SK-N-SH treated with all-trans-retinoic acid at 6 μM for 48 hours (cell line): ENCODE data around the gene ARHGEF1.

Experiments
- PATZ1 ChIP-seq: fragments of 250-450 bp; sonication (Bioruptor Pico); IDR thresholded peaks from 2 replicates; pipeline ENCODE4 v1.8.0; 2020; ENCODE audit warnings: mild to moderate bottlenecking, moderate library complexity, borderline replicate concordance
- SNAI2 ChIP-seq: fragments of 250-450 bp; sonication (Bioruptor Pico); IDR thresholded peaks from 2 replicates; pipeline ENCODE4 v1.5.0; 2020; ENCODE audit warnings: mild to moderate bottlenecking, moderate library complexity
- TCF4 ChIP-seq: fragments of 250-450 bp; sonication (Bioruptor Pico); IDR thresholded peaks from 2 replicates; pipeline ENCODE4 v1.8.0; 2021; ENCODE audit warnings: mild to moderate bottlenecking, moderate library complexity, borderline replicate concordance
- ZFP30 ChIP-seq: fragments of 450-650 bp; formaldehyde crosslinking; IDR thresholded peaks from 2 replicates; pipeline ENCODE4 v1.5.0; 2022; ENCODE audit warnings: mild to moderate bottlenecking, moderate library complexity
- ZNF70 ChIP-seq: fragments of 450-650 bp; formaldehyde crosslinking; IDR thresholded peaks from 2 replicates; pipeline ENCODE4 v1.5.0; 2020; ENCODE audit warnings: mild to moderate bottlenecking, moderate library complexity
- ZNF8 ChIP-seq: fragments of 450-650 bp; formaldehyde crosslinking; IDR thresholded peaks from 2 replicates; pipeline ENCODE4 v1.5.0; 2020; ENCODE audit warnings: mild to moderate bottlenecking, moderate library complexity
- TF ChIP-seq, protein P1 (sequence below): fragments of 250-450 bp; sonication (Bioruptor Pico); IDR thresholded peaks from 2 replicates; pipeline ENCODE4 v1.5.0; 2020; ENCODE audit warnings: mild to moderate bottlenecking, moderate library complexity
- TF ChIP-seq, protein P2 (sequence below): fragments of 250-450 bp; sonication (Bioruptor Pico); IDR thresholded peaks from 2 replicates; pipeline ENCODE4 v1.5.1; 2020; ENCODE audit warnings: low read depth, mild to moderate bottlenecking, moderate library complexity

- TF ChIP-seq, protein P1, sequence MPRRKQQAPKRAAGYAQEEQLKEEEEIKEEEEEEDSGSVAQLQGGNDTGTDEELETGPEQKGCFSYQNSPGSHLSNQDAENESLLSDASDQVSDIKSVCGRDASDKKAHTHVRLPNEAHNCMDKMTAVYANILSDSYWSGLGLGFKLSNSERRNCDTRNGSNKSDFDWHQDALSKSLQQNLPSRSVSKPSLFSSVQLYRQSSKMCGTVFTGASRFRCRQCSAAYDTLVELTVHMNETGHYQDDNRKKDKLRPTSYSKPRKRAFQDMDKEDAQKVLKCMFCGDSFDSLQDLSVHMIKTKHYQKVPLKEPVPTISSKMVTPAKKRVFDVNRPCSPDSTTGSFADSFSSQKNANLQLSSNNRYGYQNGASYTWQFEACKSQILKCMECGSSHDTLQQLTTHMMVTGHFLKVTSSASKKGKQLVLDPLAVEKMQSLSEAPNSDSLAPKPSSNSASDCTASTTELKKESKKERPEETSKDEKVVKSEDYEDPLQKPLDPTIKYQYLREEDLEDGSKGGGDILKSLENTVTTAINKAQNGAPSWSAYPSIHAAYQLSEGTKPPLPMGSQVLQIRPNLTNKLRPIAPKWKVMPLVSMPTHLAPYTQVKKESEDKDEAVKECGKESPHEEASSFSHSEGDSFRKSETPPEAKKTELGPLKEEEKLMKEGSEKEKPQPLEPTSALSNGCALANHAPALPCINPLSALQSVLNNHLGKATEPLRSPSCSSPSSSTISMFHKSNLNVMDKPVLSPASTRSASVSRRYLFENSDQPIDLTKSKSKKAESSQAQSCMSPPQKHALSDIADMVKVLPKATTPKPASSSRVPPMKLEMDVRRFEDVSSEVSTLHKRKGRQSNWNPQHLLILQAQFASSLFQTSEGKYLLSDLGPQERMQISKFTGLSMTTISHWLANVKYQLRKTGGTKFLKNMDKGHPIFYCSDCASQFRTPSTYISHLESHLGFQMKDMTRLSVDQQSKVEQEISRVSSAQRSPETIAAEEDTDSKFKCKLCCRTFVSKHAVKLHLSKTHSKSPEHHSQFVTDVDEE = no peak
- TF ChIP-seq PATZ1 (CRISPR knock-in tag) = no peak
- TF ChIP-seq ZFP30 (CRISPR knock-in tag) = no peak
- TF ChIP-seq ZNF8 (CRISPR knock-in tag) = no peak
- TF ChIP-seq TCF4 (CRISPR knock-in tag) = no peak
- TF ChIP-seq, protein P2, sequence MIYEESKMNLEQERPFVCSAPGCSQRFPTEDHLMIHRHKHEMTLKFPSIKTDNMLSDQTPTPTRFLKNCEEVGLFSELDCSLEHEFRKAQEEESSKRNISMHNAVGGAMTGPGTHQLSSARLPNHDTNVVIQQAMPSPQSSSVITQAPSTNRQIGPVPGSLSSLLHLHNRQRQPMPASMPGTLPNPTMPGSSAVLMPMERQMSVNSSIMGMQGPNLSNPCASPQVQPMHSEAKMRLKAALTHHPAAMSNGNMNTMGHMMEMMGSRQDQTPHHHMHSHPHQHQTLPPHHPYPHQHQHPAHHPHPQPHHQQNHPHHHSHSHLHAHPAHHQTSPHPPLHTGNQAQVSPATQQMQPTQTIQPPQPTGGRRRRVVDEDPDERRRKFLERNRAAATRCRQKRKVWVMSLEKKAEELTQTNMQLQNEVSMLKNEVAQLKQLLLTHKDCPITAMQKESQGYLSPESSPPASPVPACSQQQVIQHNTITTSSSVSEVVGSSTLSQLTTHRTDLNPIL (CRISPR knock-in tag) = no peak
- TF ChIP-seq ZNF70 (CRISPR knock-in tag) = no peak
- TF ChIP-seq SNAI2 = no peak
Measured at GRCh38 chr19:41862445-41862986, 20.5 kb upstream of the ARHGEF1 start.
